HG03175 (cell line): ENCODE measurements around the gene PTPN21.

Experiments used
- ATAC-seq: cut with Tn5 transposase; IDR thresholded peaks from one replicate; pipeline ENCODE4 v1.9.1; 2021; ENCODE audit warnings: mild to moderate bottlenecking, moderate library complexity; ENCODE audit not compliant: unreplicated experiment

Gene PTPN21

GRCh38 chr14:88554457-88555286 is at the start of gene PTPN21:
PTPN21 (minus strand) TSS chr14:88555007; CDS start chr14:88550417, 4,590 bp downstream.
- ATAC-seq = peak; percentile 34

GRCh38 chr14:88604212-88604611 is 49.4 kb upstream of the PTPN21 start:
- no peak for ATAC-seq

- peak; percentile 94 for ATAC-seq
Observed at GRCh38 chr14:88599761-88600439, 45.1 kb upstream of the PTPN21 start.

GRCh38 chr14:88599326-88599725 is 44.5 kb upstream of the PTPN21 start:
- ATAC-seq = peak; percentile 30

- no peak for ATAC-seq
Observed at GRCh38 chr14:88598097-88598675, 43.4 kb upstream of the PTPN21 start.

GRCh38 chr14:88597601-88598000 is 42.8 kb upstream of the PTPN21 start:
- no peak for ATAC-seq

- no peak for ATAC-seq
Observed at GRCh38 chr14:88597038-88597437, 42.2 kb upstream of the PTPN21 start.

- ATAC-seq = no peak
Observed at GRCh38 chr14:88592031-88592430, 37.2 kb upstream of the PTPN21 start.

- no peak for ATAC-seq
Observed at GRCh38 chr14:88590173-88590572, 35.4 kb upstream of the PTPN21 start.

- ATAC-seq = no peak
Observed at GRCh38 chr14:88588081-88588480, 33.3 kb upstream of the PTPN21 start.

- no peak for ATAC-seq
Observed at GRCh38 chr14:88584451-88584850, 29.6 kb upstream of the PTPN21 start.

GRCh38 chr14:88576222-88576621 is 21.4 kb upstream of the PTPN21 start:
- ATAC-seq = no peak

- no peak for ATAC-seq
Observed at GRCh38 chr14:88572117-88572516, 17.3 kb upstream of the PTPN21 start.

- no peak for ATAC-seq
Observed at GRCh38 chr14:88568196-88568595, 13.4 kb upstream of the PTPN21 start.

GRCh38 chr14:88565427-88565826 is 10.6 kb upstream of the PTPN21 start:
- no peak for ATAC-seq

GRCh38 chr14:88563845-88564244 is 9.0 kb upstream of the PTPN21 start:
- ATAC-seq = no peak

GRCh38 chr14:88562831-88563686 is 8.3 kb upstream of the PTPN21 start, which contains the start of gene ZC3H14:
ZC3H14 (plus strand) TSS chr14:88563037; CDS start chr14:88563134, 97 bp downstream.
- peak; percentile 95 for ATAC-seq

GRCh38 chr14:88562532-88562830 is 7.7 kb upstream of the PTPN21 start:
- ATAC-seq = no peak

GRCh38 chr14:88559852-88560251 is 5.0 kb upstream of the PTPN21 start:
- no peak for ATAC-seq

- ATAC-seq = no peak
Observed at GRCh38 chr14:88556581-88556980, 1.8 kb upstream of the PTPN21 start.

GRCh38 chr14:88553886-88554456 is 836 bp downstream of the PTPN21 start:
- no peak for ATAC-seq
